Measurements from ENCODE around the gene TMTC3. TPM values are rescaled to one million over a fixed set of nuclear protein-coding genes. Genes with fewer than 3 reads are reported as not detected.

TMTC3 gene
- polyA plus RNA-seq, 1 of the 3 experiments (the other 2 are of a cell fraction), result 2.8 TPM

DNA sequence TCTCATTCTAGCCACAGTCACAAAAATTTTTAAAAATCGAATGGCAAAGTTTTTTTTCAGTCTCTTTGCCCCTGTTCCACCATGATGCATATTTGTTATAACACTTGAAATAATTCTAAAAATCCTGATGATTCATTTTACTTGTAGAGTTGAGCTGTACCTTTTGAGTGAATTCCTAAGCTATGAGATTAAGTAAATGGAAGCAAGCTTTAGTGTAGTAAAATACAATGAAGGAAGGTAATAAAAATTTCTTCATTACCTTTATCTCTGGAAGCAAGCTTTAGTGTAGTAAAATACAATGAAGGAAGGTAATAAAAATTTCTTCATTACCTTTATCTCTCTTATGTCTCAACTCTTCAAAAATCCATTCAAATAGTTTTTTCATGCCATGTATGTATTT, 46.1 kb downstream of the TMTC3 start:
- peak overlapping the region in 1 of 2 experiments; percentile 32; a peak in 2 of 4 replicates for H3K27ac ChIP-seq (ENCODE audit: low read depth in 2 of 2, low read length in 1 of 2)
- 47% methylated on average over 1 of the region's 1 CpG for WGBS (ENCODE audit: low lambda C conversion rate)
- H3K4me2 ChIP-seq, result no peak overlapping the region
- H3K79me2 ChIP-seq (ENCODE audit: insufficient read depth), result peaks cover 6% of the 10 kb centered on the region; the same call in 1 of the 2 replicates
- H3K9me2 ChIP-seq, result no peaks in the 10 kb centered on the region
- POLR2A ChIA-PET, result no interaction called here
- H3K9ac ChIP-seq, result no peak overlapping the region
- no peak overlapping the region for H3K4me3 ChIP-seq (ENCODE audit: low read depth in 2 of 2, low read length in 1 of 2)
- no peaks in the 10 kb centered on the region for H3K27me3 ChIP-seq (ENCODE audit: insufficient read depth)
- CTCF ChIA-PET, result interaction anchor here (1.0 to 1.1 kb wide), 2 partner anchors 46 to 806 kb away, joined by 3 to 4 read pairs; partner anchors contain the start of genes CEP290 and TMTC3
- TF ChIP-seq FOXJ3 (CRISPR knock-in tag; IDR thresholded peaks at IDR 0.05), result no peak
- TF ChIP-seq FOSL2 (IDR thresholded peaks at IDR 0.05; ENCODE audit: borderline replicate concordance, low read depth), result peak; percentile 62
- TF ChIP-seq SIN3A (IDR thresholded peaks at IDR 0.05; ENCODE audit: borderline replicate concordance, low read depth, low read length), result no peak
- peak; percentile 31; the same call in 1 of the 2 replicates for TF ChIP-seq JUND (IDR thresholded peaks at IDR 0.05)
- TF ChIP-seq YY1 (IDR thresholded peaks at IDR 0.05; ENCODE audit: low read depth), result peak; percentile 32; the same call in 1 of the 2 replicates
- no peaks in the 10 kb centered on the region for H4K20me1 ChIP-seq (ENCODE audit: insufficient read depth)
- H3F3A ChIP-seq (replicated peaks; ENCODE audit: insufficient read depth), result peaks cover 17% of the 10 kb centered on the region
- DNase-seq, result no peak
- no peaks in the 10 kb centered on the region for H3K9me3 ChIP-seq
- H3K36me3 ChIP-seq (replicated peaks in 1 of 2; ENCODE audit: control insufficient read depth in 1 of 2, insufficient read depth in 2 of 2, low read length in 1 of 2), result peaks cover 33 to 52% of the 10 kb centered on the region in 2 experiments
- H3K4me1 ChIP-seq (ENCODE audit: control insufficient read depth in 1 of 2, insufficient read depth in 2 of 2, low read depth in 1 of 2, low read length in 1 of 2), result peaks cover 0 to 9% of the 10 kb centered on the region in 2 experiments; a peak in 1 of 4 replicates
- H2AFZ ChIP-seq (ENCODE audit: low read depth), result no peak overlapping the region

DNA sequence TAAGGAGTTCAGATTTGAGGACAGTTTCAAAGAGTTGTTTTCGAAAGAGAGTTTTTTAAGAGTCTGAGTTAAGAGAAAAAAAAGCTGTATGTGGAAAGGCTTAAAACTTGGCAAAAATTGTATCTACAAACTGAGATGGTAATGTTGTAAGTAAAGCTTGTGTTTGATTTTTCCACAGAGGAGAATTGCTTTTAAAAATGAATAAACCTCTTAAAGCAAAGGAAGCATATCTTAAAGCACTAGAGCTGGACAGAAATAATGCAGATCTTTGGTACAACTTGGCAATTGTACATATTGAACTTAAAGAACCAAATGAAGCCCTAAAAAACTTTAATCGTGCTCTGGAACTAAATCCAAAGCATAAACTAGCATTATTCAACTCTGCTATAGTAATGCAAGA, 50.3 kb downstream of the TMTC3 start:
- Histone ChIP-seq H4K20me1 (ENCODE audit: insufficient read depth) (no peaks in the 10 kb centered on the region), H3K79me2 (ENCODE audit: insufficient read depth) (peaks cover 2% of the 10 kb centered on the region; the same call in 1 of the 2 replicates), H3F3A (replicated peaks; ENCODE audit: insufficient read depth) (peaks cover 8% of the 10 kb centered on the region), H3K4me2 (no peak overlapping the region), H3K27ac (ENCODE audit: low read depth in 2 of 2, low read length in 1 of 2) (no peak overlapping the region), H3K36me3 (replicated peaks in 1 of 2; ENCODE audit: control insufficient read depth in 1 of 2, insufficient read depth in 2 of 2, low read length in 1 of 2) (peaks cover 36 to 67% of the 10 kb centered on the region in 2 experiments), H3K9me3 (no peaks in the 10 kb centered on the region), H2AFZ (ENCODE audit: low read depth) (no peak overlapping the region), H3K9ac (no peak overlapping the region), H3K27me3 (ENCODE audit: insufficient read depth) (no peaks in the 10 kb centered on the region), H3K4me3 (ENCODE audit: low read depth in 2 of 2, low read length in 1 of 2) (no peak overlapping the region), H3K9me2 (no peaks in the 10 kb centered on the region), H3K4me1 (ENCODE audit: control insufficient read depth in 1 of 2, insufficient read depth in 2 of 2, low read depth in 1 of 2, low read length in 1 of 2) (peaks cover 0 to 9% of the 10 kb centered on the region in 2 experiments; a peak in 1 of 4 replicates)
- no peak for DNase-seq
- WGBS (ENCODE audit: low lambda C conversion rate), result 95% methylated on average over 2 of the region's 2 CpGs
- POLR2A ChIA-PET, result no interaction called here
- CTCF ChIA-PET, result no interaction called here
- TF ChIP-seq MXI1 (IDR thresholded peaks at IDR 0.05; ENCODE audit: low read depth, low read length) (no peak), NFIC (IDR thresholded peaks at IDR 0.05; ENCODE audit: borderline replicate concordance) (no peak), RCOR1 (IDR thresholded peaks at IDR 0.05; ENCODE audit: low read length) (no peak), SIN3A (IDR thresholded peaks at IDR 0.05; ENCODE audit: borderline replicate concordance, low read depth, low read length) (no peak), GABPA (IDR thresholded peaks at IDR 0.05; ENCODE audit: low read depth) (no peak), EP300 (IDR thresholded peaks at IDR 0.05; ENCODE audit: borderline replicate concordance in 1 of 2, low read depth in 1 of 2, low read length in 1 of 2) (no peak), POLR2AphosphoS5 (IDR thresholded peaks at IDR 0.05; ENCODE audit: low read depth, low read length) (no peak), REST (IDR thresholded peaks at IDR 0.05; ENCODE audit: low read depth, low read length) (no peak), TCF12 (IDR thresholded peaks at IDR 0.05) (no peak), RXRA (IDR thresholded peaks at IDR 0.05; ENCODE audit: borderline replicate concordance, low read depth) (no peak), CHD2 (IDR thresholded peaks at IDR 0.05; ENCODE audit: low read length, partially characterized antibody) (no peak), USF2 (IDR thresholded peaks at IDR 0.05; ENCODE audit: borderline replicate concordance, low read depth, low read length) (no peak), NRF1 (IDR thresholded peaks at IDR 0.05; ENCODE audit: low read depth, low read length) (no peak), ZBTB33 (IDR thresholded peaks at IDR 0.05; ENCODE audit: borderline replicate concordance, low read depth) (no peak), ELF1 (IDR thresholded peaks at IDR 0.05) (no peak), MEF2A (IDR thresholded peaks at IDR 0.05; ENCODE audit: borderline replicate concordance, low read depth) (no peak)
- TF ChIP-seq, protein P1, sequence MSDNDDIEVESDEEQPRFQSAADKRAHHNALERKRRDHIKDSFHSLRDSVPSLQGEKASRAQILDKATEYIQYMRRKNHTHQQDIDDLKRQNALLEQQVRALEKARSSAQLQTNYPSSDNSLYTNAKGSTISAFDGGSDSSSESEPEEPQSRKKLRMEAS (IDR thresholded peaks at IDR 0.05; ENCODE audit: low read depth), result no peak
- TF ChIP-seq, protein P2, sequence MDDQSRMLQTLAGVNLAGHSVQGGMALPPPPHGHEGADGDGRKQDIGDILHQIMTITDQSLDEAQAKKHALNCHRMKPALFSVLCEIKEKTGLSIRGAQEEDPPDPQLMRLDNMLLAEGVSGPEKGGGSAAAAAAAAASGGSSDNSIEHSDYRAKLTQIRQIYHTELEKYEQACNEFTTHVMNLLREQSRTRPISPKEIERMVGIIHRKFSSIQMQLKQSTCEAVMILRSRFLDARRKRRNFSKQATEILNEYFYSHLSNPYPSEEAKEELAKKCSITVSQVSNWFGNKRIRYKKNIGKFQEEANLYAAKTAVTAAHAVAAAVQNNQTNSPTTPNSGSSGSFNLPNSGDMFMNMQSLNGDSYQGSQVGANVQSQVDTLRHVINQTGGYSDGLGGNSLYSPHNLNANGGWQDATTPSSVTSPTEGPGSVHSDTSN (IDR thresholded peaks at IDR 0.05), result no peak

Measured in SK-N-SH (cell line).